AG20443 (cell line): ENCODE data around the gene DENND11.
A peak's percentile ranks its signal among the peaks of the same experiment; 100 is the strongest.

Experiments
- DNase-seq: peaks from one replicate; pipeline ENCODE4 v3.0.0; 2012; ENCODE audit warnings: low spot score, mixed read lengths

DENND11 gene

GRCh38 chr7:141702047-141702567 lies at the start of gene DENND11:
TSS of gene DENND11 (minus strand) at chr7:141702166. CDS start at chr7:141702153, 13 bp downstream.
- peak; percentile 94 for DNase-seq

GRCh38 chr7:141748396-141748795 lies 46.4 kb upstream of the DENND11 start:
- no peak for DNase-seq

- DNase-seq, result no peak
Measured at GRCh38 chr7:141744131-141744530, 42.2 kb upstream of the DENND11 start.

GRCh38 chr7:141742229-141742628 lies 40.3 kb upstream of the DENND11 start:
- no peak for DNase-seq

GRCh38 chr7:141739250-141739649 lies 37.3 kb upstream of the DENND11 start:
- no peak for DNase-seq

- no peak for DNase-seq
Measured at GRCh38 chr7:141738592-141739013, 36.6 kb upstream of the DENND11 start.

- DNase-seq, result peak; percentile 94
Measured at GRCh38 chr7:141737836-141738591, 36.0 kb upstream of the DENND11 start, which contains the start of gene SSBP1. TSS of gene SSBP1 (plus strand) at chr7:141738358. CDS start at chr7:141739167, 809 bp downstream.

GRCh38 chr7:141737118-141737835 lies 35.3 kb upstream of the DENND11 start:
- DNase-seq, result no peak

GRCh38 chr7:141731476-141732149 lies 29.6 kb upstream of the DENND11 start:
- DNase-seq, result peak; percentile 35

GRCh38 chr7:141729020-141729419 lies 27.1 kb upstream of the DENND11 start:
- DNase-seq, result no peak

- DNase-seq, result no peak
Measured at GRCh38 chr7:141722529-141722928, 20.6 kb upstream of the DENND11 start.

- DNase-seq, result no peak
Measured at GRCh38 chr7:141717450-141717849, 15.5 kb upstream of the DENND11 start.

- no peak for DNase-seq
Measured at GRCh38 chr7:141715794-141716689, 14.1 kb upstream of the DENND11 start.

GRCh38 chr7:141715018-141715417 lies 13.1 kb upstream of the DENND11 start:
- DNase-seq, result no peak

GRCh38 chr7:141714571-141714970 lies 12.6 kb upstream of the DENND11 start:
- no peak for DNase-seq

- no peak for DNase-seq
Measured at GRCh38 chr7:141713890-141714289, 11.9 kb upstream of the DENND11 start.

- DNase-seq, result no peak
Measured at GRCh38 chr7:141712603-141713255, 10.8 kb upstream of the DENND11 start.

- no peak for DNase-seq
Measured at GRCh38 chr7:141710301-141710700, 8.3 kb upstream of the DENND11 start.

GRCh38 chr7:141709749-141710148 lies 7.8 kb upstream of the DENND11 start:
- DNase-seq, result no peak

GRCh38 chr7:141709318-141709717 lies 7.4 kb upstream of the DENND11 start:
- no peak for DNase-seq

- no peak for DNase-seq
Measured at GRCh38 chr7:141708351-141708750, 6.4 kb upstream of the DENND11 start, which contains the start of gene WEE2. TSS of gene WEE2 (plus strand) at chr7:141708353. CDS start at chr7:141708759, 406 bp downstream.
